Ishikawa (cell line): ENCODE results near the gene PTBP3.

Experiments
- CREB1 ChIP-seq: IDR thresholded peaks from 2 replicates; pipeline ENCODE4 v1.6.1; 2012; ENCODE audit warnings: low read depth
- EGR1 ChIP-seq: IDR thresholded peaks from 2 replicates; pipeline ENCODE4 v1.6.1; 2012
- EP300 ChIP-seq: IDR thresholded peaks from 2 replicates; pipeline ENCODE4 v1.6.1; 2012; ENCODE audit warnings: borderline replicate concordance
- FOXM1 ChIP-seq: IDR thresholded peaks from 2 replicates; pipeline ENCODE4 v1.6.1; 2012; ENCODE audit warnings: low read depth, borderline replicate concordance
- NFIC ChIP-seq: IDR thresholded peaks from 2 replicates; pipeline ENCODE4 v1.6.1; 2012
- RAD21 ChIP-seq: IDR thresholded peaks from 2 replicates; pipeline ENCODE4 v1.6.1; 2012; ENCODE audit warnings: low read depth
- TCF12 ChIP-seq: IDR thresholded peaks from 2 replicates; pipeline ENCODE4 v1.6.1; 2012; ENCODE audit warnings: low read depth
- YY1 ChIP-seq: IDR thresholded peaks from 2 replicates; pipeline ENCODE4 v1.6.1; 2012; ENCODE audit warnings: low read depth
- TF ChIP-seq, protein P1 (sequence below): IDR thresholded peaks from 2 replicates; pipeline ENCODE4 v1.6.1; 2012; ENCODE audit warnings: low read depth, mild to moderate bottlenecking
- TF ChIP-seq, protein P2 (sequence below): IDR thresholded peaks from 2 replicates; pipeline ENCODE4 v1.6.1; 2012

DNA sequence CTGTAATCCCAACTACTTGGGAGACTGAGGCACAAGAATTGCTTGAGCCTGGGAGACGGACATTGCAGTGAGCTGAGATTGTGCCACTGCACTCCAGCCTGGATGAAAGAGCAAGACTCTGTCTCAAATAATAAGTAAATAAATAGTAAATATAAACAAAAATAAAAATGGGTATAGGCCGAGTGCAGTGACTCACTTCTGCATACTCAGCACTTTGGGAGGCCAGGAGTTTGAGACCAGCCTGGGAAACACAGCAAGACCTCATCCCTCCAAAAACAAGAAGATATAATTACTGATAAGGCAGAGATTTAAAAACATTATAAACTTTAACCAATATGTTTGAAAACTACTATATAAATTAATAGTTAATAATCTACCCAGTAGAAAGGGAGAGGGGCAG, 120.5 kb downstream of the PTBP3 start:
- TF ChIP-seq EGR1 = no peak
- TF ChIP-seq EP300 = no peak
- no peak for TF ChIP-seq TCF12
- no peak for TF ChIP-seq CREB1
- TF ChIP-seq, protein P1, sequence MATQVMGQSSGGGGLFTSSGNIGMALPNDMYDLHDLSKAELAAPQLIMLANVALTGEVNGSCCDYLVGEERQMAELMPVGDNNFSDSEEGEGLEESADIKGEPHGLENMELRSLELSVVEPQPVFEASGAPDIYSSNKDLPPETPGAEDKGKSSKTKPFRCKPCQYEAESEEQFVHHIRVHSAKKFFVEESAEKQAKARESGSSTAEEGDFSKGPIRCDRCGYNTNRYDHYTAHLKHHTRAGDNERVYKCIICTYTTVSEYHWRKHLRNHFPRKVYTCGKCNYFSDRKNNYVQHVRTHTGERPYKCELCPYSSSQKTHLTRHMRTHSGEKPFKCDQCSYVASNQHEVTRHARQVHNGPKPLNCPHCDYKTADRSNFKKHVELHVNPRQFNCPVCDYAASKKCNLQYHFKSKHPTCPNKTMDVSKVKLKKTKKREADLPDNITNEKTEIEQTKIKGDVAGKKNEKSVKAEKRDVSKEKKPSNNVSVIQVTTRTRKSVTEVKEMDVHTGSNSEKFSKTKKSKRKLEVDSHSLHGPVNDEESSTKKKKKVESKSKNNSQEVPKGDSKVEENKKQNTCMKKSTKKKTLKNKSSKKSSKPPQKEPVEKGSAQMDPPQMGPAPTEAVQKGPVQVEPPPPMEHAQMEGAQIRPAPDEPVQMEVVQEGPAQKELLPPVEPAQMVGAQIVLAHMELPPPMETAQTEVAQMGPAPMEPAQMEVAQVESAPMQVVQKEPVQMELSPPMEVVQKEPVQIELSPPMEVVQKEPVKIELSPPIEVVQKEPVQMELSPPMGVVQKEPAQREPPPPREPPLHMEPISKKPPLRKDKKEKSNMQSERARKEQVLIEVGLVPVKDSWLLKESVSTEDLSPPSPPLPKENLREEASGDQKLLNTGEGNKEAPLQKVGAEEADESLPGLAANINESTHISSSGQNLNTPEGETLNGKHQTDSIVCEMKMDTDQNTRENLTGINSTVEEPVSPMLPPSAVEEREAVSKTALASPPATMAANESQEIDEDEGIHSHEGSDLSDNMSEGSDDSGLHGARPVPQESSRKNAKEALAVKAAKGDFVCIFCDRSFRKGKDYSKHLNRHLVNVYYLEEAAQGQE = no peak
- TF ChIP-seq NFIC = no peak
- no peak for TF ChIP-seq FOXM1
- no peak for TF ChIP-seq YY1
- no peak for TF ChIP-seq RAD21
- TF ChIP-seq, protein P2, sequence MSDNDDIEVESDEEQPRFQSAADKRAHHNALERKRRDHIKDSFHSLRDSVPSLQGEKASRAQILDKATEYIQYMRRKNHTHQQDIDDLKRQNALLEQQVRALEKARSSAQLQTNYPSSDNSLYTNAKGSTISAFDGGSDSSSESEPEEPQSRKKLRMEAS = no peak
